NCI-H146 treated with DMSO at 0.1 percent for 48 hours (cell line): ENCODE results near the gene MYH9.
"Not testable (repeated sequence)": the region's sequence is repeated elsewhere in the genome, so short reads cannot be mapped to it uniquely, and the experiment has no call there.

Experiments used
- DNase-seq: peaks from one replicate; lab custom pipeline; 2025; ENCODE audit not compliant: unreplicated experiment; lab: John Stamatoyannopoulos, UW

The MYH9 gene

GRCh38 chr22:36387959-36388726, at the start of gene MYH9:
Gene MYH9, minus strand, starts transcription at chr22:36387967. Its CDS starts 38,731 bp downstream, at chr22:36349236.
- peak; percentile 90 for DNase-seq

DNA sequence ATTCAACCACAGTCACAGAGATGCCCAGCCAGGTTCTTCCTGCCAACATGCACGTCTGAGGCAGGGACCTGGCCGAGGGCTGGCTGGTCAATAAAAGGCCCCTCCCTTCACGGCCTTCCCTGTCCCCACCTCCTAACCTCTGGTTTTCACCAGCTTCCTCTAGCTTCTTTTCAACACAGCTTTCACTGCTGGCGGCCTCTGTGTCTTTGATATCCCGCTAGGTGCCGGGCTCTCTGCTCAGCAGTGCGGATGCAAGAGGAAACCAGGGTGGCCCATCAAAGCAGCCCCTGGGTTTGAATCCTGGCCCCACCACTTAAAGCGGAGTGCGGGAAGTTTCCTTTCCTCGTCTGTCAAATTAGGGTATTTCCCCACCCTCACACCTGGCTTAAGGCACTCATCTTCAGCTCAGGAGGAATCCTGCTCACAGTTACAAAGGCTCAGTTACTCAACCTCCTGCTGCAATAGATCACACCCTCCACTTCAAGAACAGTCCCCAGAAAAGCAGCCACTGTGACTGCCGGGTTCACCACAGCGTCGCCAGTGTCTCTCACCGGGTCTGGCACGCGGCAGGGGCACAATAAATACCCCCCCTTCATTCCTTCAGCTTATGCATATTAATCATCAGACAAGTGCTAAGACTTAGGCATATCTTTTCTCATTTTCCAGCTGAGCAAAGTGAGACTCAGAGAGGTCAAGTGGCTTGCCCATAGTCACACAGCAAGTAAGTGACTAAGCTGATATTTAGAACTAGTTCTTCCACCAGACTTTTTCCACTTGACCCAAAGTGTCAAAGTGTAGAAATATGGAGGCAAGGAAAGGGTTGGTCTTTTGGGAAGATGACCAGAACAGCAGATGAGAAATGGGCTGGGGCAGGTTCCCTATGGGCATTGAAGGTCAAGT, 48.0 kb upstream of the MYH9 start:
- peak; percentile 2 for DNase-seq

GRCh38 chr22:36433318-36434231, 45.8 kb upstream of the MYH9 start:
- peak; percentile 83 for DNase-seq

DNA sequence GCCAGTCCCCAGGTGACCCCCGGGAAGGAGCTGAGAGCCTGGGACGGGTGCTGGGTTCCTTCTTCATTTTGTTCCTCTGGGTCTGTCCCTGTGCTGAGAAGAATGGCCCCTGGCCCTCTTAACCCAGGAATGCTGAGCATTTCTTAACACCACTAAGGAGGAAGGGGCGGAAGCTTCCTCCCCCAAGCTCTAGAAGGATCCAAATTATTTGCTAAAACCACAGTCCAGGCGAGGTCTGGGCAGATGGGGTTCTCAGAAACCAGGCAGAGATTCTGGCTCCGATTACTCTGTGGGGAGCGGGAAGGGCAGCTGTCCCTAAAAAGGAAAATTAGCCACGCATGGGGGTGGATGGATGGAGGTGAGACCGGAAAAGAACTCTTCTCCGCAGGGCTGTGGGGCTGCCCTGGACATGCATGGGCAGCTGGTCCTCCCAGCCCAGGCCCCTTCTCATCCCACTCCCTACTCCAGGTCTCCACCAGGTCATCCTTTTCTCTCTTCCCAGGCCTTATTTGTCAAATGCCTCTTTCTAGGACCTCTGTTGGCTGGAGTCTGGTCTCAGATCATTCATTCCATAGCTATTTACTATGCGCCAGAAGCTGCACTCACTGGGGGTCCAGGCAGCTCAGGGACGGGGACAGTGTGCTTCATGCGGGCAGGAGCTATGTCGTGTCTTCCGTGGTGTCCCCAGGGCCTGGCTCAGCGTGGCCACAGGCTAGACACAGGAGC, 45.0 kb upstream of the MYH9 start:
- no peak for DNase-seq

GRCh38 chr22:36431977-36432376, 44.2 kb upstream of the MYH9 start:
- no peak for DNase-seq

DNA sequence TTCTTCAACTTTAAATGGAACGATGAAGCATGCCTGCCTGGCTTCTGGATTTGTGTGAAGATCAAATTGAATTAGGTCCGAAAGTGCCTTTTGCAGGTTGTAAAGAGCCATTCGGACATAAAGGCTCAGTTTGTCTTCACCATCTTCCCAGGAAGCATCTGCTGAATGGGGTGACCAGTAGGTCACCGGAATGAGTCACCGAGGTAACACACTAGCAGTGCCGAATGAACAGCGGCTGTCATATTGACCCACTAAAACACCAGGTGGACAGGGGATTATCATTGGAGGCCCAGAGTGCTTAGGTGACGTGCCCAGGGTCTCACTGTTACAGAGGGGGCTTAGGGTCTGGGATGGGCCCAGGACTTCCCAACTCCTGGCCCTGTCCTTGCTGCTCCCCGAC, 43.1 kb upstream of the MYH9 start:
- no peak for DNase-seq

DNA sequence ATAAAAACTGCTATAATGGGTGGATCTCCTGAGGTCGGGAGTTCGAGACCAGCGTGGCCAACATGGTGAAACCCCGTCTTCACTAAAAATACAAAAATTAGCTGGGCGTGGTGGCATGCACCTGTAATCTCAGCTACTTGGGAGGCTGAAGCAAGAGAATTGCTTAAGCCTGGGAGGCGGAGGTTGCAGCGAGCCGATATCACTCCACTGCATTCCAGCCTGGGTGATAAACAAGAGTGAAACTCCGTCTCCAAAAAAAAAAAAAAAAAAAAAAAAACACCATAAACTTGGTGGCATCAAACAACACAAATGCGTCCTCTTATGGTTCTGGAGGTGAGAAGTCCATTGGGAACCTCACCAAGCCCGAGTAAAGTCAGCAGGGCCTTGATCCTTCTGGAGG, 40.2 kb upstream of the MYH9 start:
- DNase-seq, result not testable (repeated sequence)

DNA sequence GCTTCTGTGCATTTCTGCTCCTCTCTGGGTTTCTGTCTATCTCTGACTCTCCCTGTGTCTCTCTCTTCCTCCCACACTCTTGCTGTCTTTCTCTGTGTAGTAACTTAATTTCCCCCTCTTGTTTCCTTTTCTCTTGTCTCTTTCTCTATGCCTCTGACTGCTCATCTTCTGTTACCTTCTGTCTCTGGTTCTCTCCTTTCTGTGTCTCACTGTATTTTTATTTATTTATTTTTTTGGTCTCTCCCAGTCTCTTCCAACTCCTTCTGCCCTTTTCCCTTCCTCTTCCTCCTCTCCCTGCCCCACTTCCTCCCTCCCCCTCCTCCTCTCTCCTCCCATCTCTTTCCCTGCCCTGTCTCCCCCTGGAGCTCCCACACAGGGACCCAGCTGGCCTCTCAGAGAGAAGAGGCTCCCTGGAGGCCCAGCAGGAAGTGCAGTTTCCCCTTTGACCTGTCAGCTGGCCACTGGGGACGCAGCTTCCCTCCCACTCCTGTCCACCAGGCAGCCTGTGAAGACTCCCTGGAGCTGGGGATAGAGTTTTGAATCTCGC, 38.3 kb upstream of the MYH9 start:
- DNase-seq, result peak; percentile 11

DNA sequence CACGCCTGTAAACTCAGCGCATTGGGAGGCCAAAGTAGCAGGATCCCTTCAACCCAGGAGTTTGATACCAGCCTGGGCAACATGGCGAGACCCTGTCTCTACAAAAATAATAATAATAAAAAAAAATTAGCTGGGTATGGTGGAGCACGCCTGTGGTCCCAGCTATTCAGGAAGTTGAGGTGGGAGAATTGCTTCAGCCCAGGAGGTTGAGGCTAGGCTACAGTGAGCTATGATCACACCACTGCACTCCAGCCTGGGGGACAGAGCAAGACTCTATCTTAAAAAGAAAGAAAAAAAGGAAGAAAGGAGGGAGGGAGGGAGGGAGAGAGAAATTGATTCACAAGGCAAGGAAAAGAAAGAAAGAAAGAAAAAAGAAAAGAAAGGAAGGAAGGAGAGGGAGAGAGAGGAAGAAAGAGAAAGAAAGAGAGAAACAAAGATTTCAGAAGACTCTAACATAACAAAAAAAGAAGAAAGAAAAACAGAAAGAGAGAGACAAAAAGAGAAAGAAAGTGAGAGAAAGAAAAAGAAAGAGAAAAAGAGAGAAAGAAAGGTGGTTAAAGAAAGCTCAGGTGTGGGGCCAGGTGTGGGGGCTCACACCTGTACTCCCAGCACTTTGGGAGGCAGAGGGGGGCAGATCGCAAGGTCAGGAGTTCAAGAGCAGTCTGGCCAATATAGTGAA, 37.3 kb upstream of the MYH9 start:
- no peak for DNase-seq

- not testable (repeated sequence) for DNase-seq
These were observed 36.7 kb upstream of the MYH9 start for GRCh38 chr22:36424466-36424865.

- no peak for DNase-seq
These were observed 36.0 kb upstream of the MYH9 start for GRCh38 chr22:36423461-36424404.

GRCh38 chr22:36422287-36423014, 34.7 kb upstream of the MYH9 start:
- no peak for DNase-seq

GRCh38 chr22:36419912-36420882, 32.4 kb upstream of the MYH9 start:
- no peak for DNase-seq

DNA sequence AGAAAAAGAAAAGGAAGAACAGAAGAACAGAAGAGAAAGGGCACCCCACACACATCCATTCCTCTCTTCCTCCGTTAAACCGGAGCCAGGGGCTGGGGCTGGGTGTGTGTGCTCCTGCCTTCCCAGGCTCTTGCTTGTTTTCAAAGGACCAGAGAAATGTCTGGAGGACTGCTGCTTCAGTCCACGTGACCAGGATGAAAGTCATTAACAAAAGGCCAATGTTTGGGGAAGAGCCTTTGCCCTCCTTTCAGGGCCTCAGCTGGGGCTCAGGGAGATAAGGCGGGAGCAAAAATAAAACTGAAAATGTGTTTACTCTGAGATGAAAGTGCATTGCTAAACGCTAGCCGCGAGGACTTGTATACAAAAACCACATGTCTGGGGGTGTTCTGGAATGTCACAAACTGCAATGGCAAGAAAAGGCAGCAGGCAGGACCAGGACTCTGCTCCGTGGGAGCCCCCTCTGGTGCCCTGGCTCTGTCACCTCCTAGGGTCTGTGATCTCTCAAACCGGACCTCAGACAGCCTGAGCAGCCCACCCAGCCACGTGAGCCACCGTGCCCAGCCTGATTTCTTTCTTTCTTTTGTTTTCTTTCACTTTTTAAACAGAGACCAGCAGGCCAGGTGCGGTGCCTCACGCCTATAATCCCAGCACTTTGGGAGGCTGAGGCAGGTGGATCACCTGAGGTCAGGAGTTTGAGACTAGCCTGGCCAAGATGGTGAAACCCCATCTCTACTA, 31.6 kb upstream of the MYH9 start:
- DNase-seq, result peak; percentile 17

DNA sequence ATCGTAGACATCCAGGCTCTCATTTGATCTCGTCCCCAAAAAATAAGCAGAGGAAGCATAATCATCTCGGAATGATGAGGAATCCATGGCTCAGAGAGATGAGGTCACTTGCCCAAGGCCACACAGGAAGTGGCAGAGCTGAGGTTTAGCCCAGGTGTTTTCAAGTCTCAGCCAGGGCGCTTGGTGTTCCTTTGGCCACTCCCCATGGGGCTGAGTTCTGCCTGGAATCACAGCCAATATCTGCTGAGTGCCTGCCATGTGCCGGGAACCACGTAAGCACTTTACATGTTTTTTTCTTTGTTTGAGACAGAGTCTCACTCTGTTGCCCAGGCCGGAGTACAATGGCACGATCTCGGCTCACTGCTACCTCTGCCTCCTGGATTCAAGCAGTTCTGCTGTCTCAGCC, 29.5 kb upstream of the MYH9 start:
- no peak for DNase-seq
